ENCODE data around the gene TAF9B.

TAF9B gene

GRCh38 chrX:78124307-78124706 is 15.1 kb downstream of the TAF9B start:
- TF ChIP-seq MAX (IDR thresholded peaks at IDR 0.05; ENCODE audit: low read depth, low read length) = no peak
- no peak for TF ChIP-seq MYC (IDR thresholded peaks at IDR 0.05; ENCODE audit: low read depth, low read length)
- no peak for TF ChIP-seq POLR2A (IDR thresholded peaks at IDR 0.05; ENCODE audit: extremely low read depth, insufficient read length)
- no peak for TF ChIP-seq CTCF (IDR thresholded peaks at IDR 0.05; ENCODE audit: low read depth, low read length)
- DNase-seq (ENCODE audit: low read depth) = peak; percentile 42

GRCh38 chrX:78123190-78123589 is 16.3 kb downstream of the TAF9B start:
- no peak for DNase-seq (ENCODE audit: low read depth)
- no peak overlapping the region for H3K4me3 ChIP-seq (ENCODE audit: low read depth, low read length)
- no peak for TF ChIP-seq MAX (IDR thresholded peaks at IDR 0.05; ENCODE audit: low read depth, low read length)
- TF ChIP-seq CTCF (IDR thresholded peaks at IDR 0.05; ENCODE audit: low read depth, low read length) = no peak
- TF ChIP-seq MYC (IDR thresholded peaks at IDR 0.05; ENCODE audit: low read depth, low read length) = no peak
- no peak for TF ChIP-seq POLR2A (IDR thresholded peaks at IDR 0.05; ENCODE audit: extremely low read depth, insufficient read length)

More at GRCh38 chrX:78124307-78124706, 15.1 kb downstream of the TAF9B start:
- no peak overlapping the region for H3K4me3 ChIP-seq (ENCODE audit: low read depth, low read length)

GRCh38 chrX:78119521-78120227 is 19.8 kb downstream of the TAF9B start:
- no peak overlapping the region for H3K4me3 ChIP-seq (ENCODE audit: low read depth, low read length)
- TF ChIP-seq CTCF (IDR thresholded peaks at IDR 0.05; ENCODE audit: low read depth, low read length) = peak; percentile 11
- TF ChIP-seq MYC (IDR thresholded peaks at IDR 0.05; ENCODE audit: low read depth, low read length) = no peak
- no peak for DNase-seq (ENCODE audit: low read depth)

- H3K4me3 ChIP-seq (ENCODE audit: low read depth, low read length) = no peak overlapping the region
- DNase-seq (ENCODE audit: low read depth) = no peak
- TF ChIP-seq CTCF (IDR thresholded peaks at IDR 0.05; ENCODE audit: low read depth, low read length) (no peak), MYC (IDR thresholded peaks at IDR 0.05; ENCODE audit: low read depth, low read length) (no peak), POLR2A (IDR thresholded peaks at IDR 0.05; ENCODE audit: extremely low read depth, insufficient read length) (no peak), MAX (IDR thresholded peaks at IDR 0.05; ENCODE audit: low read depth, low read length) (no peak)
Measured at GRCh38 chrX:78118628-78119027, 20.8 kb downstream of the TAF9B start.

- TF ChIP-seq POLR2A (IDR thresholded peaks at IDR 0.05; ENCODE audit: extremely low read depth, insufficient read length) (no peak), CTCF (IDR thresholded peaks at IDR 0.05; ENCODE audit: low read depth, low read length) (no peak), MAX (IDR thresholded peaks at IDR 0.05; ENCODE audit: low read depth, low read length) (no peak), MYC (IDR thresholded peaks at IDR 0.05; ENCODE audit: low read depth, low read length) (no peak)
- peak; percentile 41 for DNase-seq (ENCODE audit: low read depth)
- H3K4me3 ChIP-seq (ENCODE audit: low read depth, low read length) = no peak overlapping the region
Measured at GRCh38 chrX:78116766-78117165, 22.7 kb downstream of the TAF9B start.

GRCh38 chrX:78116365-78116764 is 23.1 kb downstream of the TAF9B start:
- TF ChIP-seq MYC (IDR thresholded peaks at IDR 0.05; ENCODE audit: low read depth, low read length) = no peak
- TF ChIP-seq CTCF (IDR thresholded peaks at IDR 0.05; ENCODE audit: low read depth, low read length) = no peak
- no peak for TF ChIP-seq MAX (IDR thresholded peaks at IDR 0.05; ENCODE audit: low read depth, low read length)
- TF ChIP-seq POLR2A (IDR thresholded peaks at IDR 0.05; ENCODE audit: extremely low read depth, insufficient read length) = no peak
- no peak for DNase-seq (ENCODE audit: low read depth)
- no peak overlapping the region for H3K4me3 ChIP-seq (ENCODE audit: low read depth, low read length)

Data from NB4 (cell line).